CD4-positive, alpha-beta T cell treated with Interleukin-17A for 1 hour (primary cell): ENCODE measurements around the gene CTIF.
A peak's percentile ranks its signal among the peaks of the same experiment; 100 is the strongest.

ENCODE experiments used
- DNase-seq: peaks from one replicate; pipeline ENCODE4 v3.0.0-alpha.2; 2020

The CTIF gene

DNA sequence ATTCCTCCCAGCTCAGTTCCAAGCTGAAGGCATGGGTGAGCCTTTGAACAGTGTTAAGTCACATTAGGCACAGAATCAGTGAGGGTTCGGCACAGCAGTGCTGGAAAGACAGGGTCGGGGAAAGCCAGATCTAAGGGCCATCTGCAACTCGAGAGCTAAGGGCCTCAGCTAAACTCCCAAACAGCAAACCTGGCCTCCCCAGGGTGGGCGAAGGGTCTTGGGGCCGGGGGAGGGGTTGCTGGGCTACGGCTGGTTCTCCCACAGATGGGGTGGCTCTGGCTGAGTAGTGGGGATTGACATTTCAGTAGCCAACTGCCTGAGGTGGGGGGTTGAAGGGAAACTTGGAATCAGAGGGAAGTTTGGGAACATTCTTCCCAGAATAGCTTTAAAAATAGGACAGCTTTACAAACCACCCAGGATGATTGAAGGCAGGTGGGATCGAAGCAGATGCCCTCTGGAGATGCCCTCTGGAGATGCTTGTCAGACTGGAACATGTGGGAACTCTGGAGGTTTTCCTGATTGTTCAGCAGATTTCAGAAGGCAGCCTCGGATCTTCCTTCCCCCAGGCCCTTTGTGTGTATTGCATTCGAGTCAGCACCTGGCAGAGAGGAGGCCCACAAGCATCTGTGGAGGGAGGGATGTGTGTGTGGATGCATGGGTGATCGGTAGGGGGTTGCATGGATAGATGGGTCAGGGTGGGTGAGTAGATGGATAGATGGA, 255.6 kb downstream of the CTIF start:
- DNase-seq = no peak

DNA sequence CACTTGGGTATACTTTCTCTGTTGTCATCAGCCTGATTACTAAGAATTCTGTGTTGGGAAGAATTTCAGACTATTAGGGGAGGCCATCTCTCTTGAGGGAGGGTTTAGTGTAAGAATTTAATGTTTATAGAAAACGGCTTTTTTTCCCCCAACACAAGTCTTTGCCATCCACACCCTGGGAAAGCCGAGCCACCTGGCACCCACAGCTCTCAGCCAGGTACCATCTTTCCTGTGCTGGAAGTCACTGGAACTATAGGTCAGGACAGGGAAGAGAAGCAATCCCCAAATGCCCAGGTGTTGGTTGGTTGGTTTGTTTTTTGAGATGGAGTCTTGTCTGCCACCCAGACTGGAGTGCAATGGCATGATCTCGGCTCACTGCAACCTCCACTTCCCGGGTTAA, 256.9 kb downstream of the CTIF start:
- DNase-seq = no peak

DNA sequence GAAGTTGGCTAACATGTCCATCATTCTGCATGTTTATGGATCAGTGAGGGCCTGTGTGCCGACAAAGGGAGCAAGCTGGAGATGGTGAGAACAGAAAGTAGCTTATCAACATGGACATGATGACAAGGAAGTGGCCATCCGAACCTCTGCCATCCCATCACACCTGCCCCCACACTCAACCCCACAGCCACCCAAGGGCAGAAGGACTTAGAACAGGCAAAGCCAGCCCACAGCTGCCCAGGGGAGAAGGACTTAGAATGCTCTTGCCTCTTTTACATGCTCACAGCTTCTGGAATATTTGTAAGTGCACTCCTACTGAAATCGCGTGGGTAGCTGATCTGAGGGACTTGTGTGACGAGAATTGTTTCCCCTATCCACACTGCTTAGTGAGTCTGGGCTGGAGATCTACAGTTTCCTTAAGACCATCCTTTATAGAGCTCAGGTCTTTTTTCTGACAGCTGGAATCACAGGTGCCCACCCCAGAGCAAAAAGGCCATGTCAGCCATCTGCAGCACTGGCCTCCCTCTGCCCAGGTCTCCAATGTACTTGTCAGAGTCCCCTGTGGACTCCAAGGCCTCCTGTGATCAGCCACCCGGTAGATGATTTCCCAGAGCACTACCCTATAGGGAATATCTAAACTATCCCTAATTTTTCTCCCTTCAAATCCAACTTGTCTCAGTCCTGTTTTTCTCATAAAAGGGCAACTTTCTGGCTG, 257.8 kb downstream of the CTIF start:
- no peak for DNase-seq

DNA sequence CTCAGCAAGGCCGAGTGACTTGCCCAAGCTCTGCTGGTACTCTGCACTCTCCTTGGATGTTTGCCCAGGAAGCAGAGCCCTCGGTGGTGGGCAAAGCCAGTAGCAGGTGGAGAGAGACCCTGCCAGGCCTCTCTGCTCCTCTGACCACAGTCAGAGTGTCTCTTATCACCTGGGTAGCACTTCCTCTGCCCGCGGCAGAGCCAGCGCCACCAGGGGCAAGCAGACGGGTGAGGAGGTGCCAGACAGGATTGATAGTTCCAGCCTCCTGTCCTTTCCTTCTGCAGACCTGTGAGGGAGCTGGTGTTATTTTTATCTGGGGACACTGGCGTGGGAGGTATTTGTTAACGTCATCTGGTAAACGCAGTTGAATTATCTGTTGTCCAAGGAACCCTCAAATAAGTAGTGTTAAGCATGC, 259.0 kb downstream of the CTIF start:
- no peak for DNase-seq

DNA sequence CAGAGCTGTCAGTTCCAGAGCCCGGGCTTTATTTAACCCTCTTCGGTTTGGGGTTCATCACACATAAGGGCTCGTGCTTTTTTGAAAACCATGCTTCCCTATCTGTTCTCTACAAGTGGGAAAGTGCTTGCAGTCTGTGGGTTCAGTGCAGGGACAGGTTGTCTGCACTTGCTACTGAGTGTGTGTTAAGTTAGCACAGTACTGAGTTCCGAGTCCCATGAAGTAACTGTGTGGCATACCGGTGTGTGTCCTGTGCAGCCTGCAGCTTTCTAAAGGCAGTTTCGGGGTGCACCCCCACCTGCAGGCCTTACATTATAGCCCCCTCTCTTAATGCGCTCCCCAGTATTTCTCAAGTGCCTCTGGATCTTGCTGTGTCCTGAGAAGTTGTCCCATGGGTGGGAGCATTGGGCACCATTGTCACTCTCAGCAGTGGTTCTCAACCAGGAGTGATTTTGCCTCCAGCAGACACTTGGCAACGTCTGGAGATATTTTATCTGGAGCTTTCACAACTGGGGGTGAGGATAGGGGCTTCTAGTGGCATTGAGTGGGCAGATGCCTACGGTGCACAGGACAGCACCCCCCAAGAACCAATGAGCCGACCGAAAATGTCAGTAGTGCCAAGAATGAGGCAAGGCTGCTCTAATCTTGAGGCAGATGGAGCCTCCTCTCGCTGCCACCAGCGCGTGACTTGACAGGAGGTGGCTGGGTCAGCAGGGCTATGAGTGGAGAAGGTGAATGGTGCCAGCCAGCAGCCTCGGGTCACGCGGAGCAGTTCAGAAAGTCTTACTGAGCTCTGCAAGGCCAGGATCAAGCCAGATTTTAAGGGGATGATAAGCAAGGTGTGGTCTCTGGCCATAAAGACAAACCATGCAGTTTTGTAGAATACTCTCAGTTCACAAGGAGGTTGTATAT, 259.8 kb downstream of the CTIF start:
- no peak for DNase-seq

DNA sequence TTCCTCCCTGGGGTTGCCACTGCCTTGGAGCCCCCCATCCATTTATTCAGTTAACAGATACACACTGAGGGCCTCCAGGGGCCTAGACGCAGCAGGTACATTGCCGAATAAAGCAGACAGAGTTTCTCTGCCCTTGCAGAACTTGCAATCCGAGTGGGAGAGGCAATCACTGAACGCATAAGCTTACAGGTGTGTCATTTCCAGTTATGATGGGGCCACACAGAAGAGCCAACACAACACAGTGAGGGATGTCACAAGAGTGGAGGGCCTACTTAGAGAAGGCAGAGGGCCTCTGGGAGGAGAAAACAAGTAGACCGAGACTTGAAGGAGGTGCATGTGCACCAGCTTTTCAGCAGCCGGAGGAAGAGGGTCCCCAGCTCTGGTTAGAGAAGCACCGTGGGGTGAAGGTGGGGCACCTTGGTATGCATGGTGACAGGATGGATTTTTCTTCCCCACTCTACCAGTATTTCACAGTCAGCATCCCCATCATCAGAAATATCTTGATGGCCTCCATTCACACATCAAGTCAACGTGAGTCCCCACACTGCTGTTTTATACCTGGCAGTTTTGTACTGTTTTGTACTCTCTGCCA, 261.0 kb downstream of the CTIF start:
- DNase-seq = no peak

DNA sequence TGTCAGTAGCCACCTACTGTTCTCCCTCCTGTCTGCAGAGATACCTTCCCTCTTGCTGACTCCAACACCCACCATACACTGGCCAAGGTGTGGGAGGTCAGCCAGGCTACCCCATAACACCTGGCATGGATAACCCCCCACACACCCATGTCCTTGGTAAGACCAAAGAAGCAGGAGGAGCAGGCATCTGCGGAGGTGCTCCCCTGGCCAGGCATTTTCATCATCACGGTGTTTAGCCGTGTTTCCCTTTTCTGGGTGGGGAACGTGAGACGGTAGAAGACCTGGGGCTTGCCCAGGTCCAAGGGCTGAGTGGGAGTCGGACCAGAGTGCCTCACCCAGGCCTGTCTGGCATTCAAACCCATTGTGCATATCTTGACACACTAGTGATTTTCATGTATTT, 261.6 kb downstream of the CTIF start:
- DNase-seq = no peak

DNA sequence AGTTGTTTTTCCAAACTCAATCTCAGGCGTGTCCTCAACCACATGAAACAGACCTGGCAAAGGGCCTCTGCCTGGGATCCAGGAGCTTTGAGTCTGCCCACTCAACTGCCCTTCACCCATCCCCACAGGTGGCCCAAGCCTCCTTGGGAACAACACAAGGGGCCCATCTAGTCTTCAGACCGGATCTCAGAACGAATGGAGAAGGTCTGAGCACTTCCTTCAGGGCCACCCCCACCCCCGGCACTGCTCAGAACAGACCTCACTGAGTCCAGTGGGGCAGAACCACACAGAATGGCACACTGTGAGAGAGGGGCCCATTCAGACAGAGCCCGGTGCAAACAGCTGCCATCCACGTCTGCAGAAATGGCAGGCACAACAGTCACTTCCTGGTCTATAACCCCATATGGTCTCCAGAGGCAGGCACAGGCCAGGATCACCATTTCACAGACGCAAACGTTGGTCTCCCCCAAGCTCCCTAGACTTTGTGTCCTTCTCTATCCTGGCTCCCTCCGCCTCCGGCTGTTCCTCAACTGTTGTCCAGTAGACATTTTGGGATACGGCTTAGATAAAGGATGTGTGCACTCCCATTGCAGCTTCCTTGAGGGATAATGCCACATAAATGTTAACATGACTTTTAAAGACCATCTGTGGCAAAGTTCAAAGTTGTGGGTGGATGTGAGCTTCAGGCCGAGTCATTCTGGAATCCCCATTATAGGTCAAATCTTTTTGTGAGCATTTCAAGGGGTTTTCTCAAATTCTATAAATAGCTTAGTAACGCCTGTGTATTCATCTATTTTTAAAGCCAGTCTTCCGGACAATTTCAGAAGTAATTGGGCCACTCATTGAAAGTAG, 262.3 kb downstream of the CTIF start:
- no peak for DNase-seq

DNA sequence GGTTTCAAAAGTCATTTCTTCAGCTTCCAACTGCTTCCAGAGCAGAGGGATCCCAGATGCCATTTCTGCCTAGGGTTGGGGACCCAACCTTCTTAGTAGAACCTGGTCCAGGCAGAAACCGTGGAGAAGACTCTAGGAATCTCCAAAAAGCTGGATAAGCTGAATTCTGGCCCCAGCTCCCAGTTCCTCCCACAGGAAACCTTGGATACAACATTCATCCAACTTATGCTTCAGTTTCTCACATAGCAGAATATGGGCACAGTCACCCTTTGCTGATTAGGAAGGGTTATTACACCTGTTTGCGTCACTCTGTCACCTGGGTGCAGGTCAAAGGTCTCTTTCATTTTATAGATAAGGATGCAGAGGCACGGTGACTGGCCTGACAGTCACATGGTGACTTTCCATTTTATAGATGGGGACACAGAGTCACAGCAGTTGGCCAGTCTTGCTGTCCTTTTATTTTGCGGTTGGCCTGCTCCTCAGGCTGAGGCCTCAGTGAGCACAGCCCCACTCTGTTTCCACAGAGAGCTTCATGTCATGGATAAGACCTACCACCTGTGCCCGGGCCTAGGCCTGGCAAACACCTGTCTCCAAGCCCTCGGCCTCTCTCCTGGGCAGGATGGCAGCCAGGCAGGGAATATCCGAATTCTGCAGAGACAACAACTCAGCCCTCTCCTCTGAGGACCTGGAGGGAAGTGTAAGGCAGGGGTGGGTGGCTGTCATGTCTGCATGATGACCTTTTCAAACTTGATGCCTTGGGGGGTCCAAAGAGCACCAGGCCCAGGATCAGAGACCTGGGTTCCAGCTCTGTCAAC, 263.1 kb downstream of the CTIF start:
- no peak for DNase-seq

DNA sequence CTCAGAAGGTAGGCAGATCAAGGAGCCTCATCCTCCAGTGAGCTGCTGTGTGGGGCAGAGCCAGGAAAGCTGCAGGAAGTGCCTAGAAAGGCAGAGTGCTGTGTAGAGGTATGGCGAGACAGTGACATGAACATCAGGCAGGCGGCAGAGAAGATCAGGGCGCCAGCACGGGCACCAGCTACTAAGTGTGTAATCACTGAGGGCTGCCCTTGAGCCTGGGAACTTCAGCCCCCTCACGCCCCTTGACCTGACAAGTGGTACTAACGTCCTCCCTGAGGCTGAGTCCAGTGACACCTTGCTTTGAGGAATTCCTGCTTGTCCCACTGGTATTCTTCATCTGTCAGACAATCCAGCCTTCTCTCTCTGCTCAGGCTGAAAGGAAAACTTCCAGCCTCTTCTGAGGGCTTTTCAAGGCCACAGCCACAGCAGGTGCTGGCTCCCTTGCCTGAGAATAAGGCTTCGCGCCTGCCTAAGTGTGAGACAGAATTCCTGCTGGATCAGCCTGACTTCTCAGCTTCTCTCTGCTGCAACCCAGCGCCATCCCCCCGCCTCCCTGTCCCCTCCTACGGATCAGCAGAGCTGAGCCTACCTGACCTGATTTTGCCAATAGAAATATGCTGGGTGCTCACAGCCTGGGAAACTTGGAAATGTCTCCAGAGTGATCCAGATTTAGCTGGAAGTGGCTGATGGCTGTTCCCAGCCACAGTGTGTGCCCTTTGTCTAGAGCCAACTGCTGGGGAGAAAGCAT, 263.9 kb downstream of the CTIF start:
- no peak for DNase-seq

DNA sequence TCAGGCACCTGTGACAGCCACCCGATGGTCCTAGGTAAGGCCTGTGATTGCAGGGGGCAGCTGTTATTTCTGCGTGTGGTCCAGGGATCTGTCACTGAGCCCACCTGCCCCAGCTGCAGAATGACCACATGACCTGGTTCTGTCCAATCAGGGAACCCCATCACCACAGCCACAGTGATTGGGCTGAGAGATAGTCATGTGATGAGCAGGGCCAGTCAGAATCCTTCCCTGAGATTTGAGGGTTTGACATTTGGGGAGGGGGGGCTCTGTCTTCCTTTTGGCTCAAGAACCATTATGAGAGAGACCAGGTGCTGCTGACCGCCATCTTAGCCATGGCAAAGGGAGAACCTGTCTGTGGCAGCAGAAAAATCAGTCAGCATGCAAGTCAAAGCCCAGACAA, 264.7 kb downstream of the CTIF start:
- no peak for DNase-seq

DNA sequence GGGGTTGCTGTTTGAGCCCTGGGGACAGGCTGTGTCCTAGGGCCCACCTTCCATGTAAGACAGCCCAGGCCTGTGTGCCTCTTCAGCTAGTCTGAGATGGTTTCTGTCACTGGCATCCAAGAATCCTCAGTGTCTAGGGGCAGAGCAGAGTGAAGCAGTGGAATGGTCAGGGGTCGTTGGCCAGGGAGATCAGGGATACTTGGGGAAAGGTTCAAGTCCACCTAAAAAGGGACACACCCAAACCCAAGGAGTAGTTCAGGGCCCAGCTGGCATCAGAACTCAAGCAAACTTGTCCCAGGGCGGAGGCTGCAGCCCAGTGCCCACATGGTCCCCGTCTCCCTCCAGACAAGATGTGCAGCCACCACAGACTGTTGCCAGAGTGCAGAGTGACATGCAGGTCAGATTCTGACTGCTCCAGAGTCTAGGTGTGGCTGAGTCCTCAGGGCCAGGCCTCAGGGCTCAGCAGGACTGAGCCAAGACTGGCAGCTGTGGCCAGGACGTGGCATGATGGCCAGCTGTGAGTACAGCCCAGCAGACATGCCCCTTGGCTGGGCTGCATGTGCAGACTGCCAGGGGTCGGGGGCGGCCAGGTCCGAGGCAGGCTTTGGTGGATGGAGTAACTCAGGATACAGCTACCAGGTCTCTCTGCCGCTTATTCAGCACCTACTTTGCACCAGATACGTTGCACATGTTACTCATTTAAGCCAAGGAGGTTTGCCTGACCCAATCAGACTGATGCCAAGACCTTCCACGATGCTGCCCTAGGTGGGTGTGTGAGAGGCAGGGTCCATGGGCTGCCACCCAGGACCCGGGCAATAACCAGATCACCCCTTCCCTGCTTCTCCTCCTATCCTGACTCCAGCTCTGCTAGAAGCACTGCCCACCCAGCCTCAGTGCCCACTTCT, 265.4 kb downstream of the CTIF start:
- DNase-seq = no peak

DNA sequence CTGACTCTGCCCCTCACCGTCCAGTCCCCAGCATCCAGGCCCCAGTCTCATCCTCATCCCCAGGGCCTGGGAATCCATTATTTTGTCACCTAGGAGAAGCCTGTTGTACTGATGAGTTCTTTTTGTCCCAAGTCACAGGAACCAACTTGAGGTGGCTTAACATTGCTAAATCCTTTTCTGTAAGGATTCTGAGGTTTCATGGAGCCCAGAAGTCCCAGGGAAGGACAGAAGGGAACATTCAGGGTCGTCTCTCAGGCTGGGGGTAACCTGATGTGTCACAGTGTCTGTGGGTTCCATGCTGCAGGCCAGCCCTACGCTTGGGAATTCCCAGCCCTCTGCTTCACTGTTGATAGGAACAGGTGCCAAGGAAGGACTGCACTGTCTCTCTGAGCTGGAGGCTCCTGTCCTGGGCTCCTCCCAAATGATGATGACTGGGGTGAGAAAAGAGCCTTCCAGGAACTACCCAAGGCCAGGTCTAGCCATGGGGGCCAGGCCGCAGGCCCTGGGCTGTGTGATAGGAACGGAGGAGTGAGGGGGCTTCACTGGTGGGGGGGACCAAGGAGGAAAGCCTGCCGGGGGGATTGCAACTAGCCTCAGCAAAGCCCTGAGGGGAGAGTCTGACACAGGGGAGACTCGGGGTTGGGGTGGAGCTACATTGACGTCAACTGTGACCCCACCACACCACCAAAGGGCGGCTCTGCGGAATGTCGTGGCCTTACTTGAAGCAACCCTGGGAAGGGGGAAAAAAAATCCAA, 266.2 kb downstream of the CTIF start:
- DNase-seq = no peak

DNA sequence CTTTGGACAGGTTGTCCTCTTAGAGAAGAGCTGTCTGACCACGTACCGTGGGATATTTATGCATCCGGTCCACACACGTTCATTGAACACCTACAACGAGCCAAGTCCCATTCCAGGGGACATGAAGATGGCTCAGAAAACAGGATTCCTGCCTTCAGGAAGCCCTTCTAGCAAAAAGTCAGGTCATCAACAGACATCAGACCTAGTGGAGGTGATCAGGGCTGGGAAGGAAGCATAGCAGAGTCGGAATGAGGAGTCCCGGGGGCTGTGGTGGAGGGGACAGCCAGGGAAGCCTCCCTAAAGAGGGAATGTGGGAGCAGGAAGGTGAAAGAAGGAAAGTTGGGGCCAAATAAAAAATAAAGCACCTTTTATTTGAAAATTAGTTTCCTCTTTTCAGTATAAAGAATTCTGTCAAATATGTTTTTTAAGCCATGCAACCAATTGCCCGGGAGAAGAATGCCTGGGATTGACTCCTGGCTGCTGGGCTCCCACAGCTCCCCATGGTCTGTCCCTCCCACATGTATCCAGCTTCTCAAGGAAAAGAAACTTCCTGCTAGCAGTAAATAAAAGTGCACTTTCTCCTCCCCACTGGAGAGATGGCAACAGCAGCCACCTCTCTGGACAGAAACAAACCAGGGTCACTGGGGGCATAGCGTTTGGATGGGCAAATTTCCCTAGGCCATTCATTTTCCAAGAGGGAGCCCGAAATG, 267.1 kb downstream of the CTIF start:
- DNase-seq = no peak

DNA sequence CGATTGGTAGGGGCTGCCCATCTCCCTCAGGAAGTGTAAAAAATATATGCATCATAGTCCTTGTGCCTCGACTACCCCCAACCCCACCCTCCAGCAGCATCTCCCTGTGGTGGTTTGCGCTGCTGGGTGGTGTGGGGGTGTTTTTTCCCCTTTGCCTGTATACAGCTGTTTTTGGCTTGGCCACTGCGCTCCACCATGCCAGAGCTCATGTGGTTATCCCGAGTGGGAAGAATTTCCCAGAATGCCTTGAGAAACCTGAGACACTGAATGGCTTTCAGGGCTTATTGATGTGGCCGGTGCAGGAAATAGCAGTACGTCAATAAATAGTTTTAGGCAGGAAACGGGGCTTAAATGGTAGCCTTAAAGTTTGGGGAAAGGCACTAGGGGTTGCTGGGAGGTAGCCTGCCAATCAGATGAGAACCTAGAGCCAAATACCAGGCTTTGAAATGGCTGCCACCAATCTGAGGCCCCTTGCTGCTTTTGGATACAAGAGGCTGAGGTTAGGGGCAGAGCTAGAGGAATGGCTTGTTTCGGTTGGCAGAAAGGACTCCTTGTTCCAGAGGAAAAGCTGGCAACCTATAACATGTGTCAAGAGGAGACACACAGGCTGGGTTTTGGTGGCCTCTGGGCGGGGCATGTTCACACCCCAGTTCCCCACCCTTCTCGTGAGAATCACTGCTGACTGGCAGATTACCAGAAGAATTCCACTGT, 267.9 kb downstream of the CTIF start:
- DNase-seq = peak; percentile 71

DNA sequence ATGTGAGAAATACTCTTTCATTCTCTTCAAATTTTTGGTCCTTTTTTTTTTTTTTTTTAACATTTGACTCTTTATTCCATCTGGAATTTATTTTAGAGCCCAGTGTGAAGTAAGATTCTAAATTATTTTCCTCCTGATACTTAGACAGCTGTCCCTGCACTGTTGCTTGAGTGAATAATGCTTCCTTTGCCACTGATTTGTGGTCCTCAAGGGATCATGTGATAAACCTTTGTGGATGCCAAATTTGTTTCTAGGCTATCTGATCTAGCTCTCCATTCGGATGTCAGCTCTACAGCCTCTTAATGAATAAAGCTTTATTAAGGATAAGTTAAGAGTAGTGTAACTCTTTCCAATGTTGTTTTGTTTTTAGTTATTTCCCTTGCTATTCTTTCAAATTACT, 269.6 kb downstream of the CTIF start:
- DNase-seq = no peak

DNA sequence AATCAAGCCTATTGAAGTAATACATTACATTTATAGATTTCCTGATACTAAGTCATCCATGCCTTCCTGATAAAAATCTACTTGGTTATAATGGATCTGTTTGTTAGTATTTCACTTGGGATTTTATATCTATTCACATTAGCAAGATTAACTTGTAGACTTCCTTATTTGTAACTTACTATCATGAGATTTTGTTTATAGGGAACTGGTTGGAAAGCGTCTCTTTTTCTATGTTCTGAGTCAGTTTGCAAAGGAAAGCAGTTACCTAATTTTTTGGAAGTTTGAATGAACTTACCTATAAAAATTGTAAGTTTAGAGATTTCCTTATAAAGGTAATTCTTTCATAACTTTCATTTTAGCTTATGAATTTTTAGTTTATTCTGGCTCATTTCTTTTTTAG, 270.5 kb downstream of the CTIF start:
- DNase-seq = no peak
